Measurements from ENCODE around the gene KRT7.

DNA sequence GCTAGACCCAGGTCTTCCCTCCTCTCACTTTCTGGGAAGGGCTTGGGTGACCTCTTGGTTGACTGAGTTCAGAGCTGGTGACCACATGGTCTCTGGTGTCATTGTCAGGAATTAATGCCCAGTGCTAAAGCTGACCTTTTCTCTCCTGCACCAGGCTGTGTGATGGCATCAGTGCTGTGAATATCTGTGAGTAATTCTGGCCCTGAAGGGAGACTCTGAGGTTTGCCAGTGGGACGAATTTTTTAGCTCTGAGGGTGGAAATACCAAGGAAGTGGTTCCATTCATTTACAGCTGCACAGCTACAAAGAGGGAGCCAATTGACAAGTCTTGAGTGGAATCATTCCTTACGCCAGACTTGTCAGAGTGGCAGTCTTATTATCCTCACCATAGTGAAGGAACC, 35.2 kb downstream of the KRT7 start:
- TF ChIP-seq, protein P1, sequence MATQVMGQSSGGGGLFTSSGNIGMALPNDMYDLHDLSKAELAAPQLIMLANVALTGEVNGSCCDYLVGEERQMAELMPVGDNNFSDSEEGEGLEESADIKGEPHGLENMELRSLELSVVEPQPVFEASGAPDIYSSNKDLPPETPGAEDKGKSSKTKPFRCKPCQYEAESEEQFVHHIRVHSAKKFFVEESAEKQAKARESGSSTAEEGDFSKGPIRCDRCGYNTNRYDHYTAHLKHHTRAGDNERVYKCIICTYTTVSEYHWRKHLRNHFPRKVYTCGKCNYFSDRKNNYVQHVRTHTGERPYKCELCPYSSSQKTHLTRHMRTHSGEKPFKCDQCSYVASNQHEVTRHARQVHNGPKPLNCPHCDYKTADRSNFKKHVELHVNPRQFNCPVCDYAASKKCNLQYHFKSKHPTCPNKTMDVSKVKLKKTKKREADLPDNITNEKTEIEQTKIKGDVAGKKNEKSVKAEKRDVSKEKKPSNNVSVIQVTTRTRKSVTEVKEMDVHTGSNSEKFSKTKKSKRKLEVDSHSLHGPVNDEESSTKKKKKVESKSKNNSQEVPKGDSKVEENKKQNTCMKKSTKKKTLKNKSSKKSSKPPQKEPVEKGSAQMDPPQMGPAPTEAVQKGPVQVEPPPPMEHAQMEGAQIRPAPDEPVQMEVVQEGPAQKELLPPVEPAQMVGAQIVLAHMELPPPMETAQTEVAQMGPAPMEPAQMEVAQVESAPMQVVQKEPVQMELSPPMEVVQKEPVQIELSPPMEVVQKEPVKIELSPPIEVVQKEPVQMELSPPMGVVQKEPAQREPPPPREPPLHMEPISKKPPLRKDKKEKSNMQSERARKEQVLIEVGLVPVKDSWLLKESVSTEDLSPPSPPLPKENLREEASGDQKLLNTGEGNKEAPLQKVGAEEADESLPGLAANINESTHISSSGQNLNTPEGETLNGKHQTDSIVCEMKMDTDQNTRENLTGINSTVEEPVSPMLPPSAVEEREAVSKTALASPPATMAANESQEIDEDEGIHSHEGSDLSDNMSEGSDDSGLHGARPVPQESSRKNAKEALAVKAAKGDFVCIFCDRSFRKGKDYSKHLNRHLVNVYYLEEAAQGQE (IDR thresholded peaks at IDR 0.05) = no peak
- TF ChIP-seq, protein P2, sequence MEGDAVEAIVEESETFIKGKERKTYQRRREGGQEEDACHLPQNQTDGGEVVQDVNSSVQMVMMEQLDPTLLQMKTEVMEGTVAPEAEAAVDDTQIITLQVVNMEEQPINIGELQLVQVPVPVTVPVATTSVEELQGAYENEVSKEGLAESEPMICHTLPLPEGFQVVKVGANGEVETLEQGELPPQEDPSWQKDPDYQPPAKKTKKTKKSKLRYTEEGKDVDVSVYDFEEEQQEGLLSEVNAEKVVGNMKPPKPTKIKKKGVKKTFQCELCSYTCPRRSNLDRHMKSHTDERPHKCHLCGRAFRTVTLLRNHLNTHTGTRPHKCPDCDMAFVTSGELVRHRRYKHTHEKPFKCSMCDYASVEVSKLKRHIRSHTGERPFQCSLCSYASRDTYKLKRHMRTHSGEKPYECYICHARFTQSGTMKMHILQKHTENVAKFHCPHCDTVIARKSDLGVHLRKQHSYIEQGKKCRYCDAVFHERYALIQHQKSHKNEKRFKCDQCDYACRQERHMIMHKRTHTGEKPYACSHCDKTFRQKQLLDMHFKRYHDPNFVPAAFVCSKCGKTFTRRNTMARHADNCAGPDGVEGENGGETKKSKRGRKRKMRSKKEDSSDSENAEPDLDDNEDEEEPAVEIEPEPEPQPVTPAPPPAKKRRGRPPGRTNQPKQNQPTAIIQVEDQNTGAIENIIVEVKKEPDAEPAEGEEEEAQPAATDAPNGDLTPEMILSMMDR (IDR thresholded peaks at IDR 0.05; ENCODE audit: low read depth, low read length, missing input control) = no peak

All from liver (tissue), 2 donors.